ENCODE results near the gene TMCO4. TPM values are rescaled to one million over a fixed set of nuclear protein-coding genes. Genes with fewer than 3 reads are reported as not detected.

Gene TMCO4
- total and polyA plus RNA-seq, 10 of the 15 experiments (the other 5 are each of a cell fraction or from before 2014, with no cell fraction given): 2.4 to 20.8 (median 13.0) TPM

GRCh38 chr1:19799230-19800075 lies at the start of gene TMCO4 (continued):
- TF ChIP-seq MLLT1 (IDR thresholded peaks at IDR 0.05) (no peak), TARDBP (IDR thresholded peaks at IDR 0.05; ENCODE audit: borderline replicate concordance) (no peak), POLR2AphosphoS5 (IDR thresholded peaks at IDR 0.05; ENCODE audit: low read length) (no peak; the same call in none of the 2 replicates), ZNF687 (IDR thresholded peaks at IDR 0.05) (peak; percentile 72; the same call in 1 of the 2 replicates), NRF1 (conservative IDR thresholded peaks at IDR 0.05; ENCODE audit: low read depth, low read length) (no peak), E2F8 (IDR thresholded peaks at IDR 0.05; ENCODE audit: low read depth, partially characterized antibody) (no peak), TBL1XR1 (IDR thresholded peaks at IDR 0.05; ENCODE audit: low read depth, low read length) (no peak), CHD4 (IDR thresholded peaks at IDR 0.05) (no peak), TCF12 (IDR thresholded peaks at IDR 0.05; ENCODE audit: low read depth, low read length) (no peak), USF1 (IDR thresholded peaks at IDR 0.05; ENCODE audit: borderline replicate concordance, extremely low read length, insufficient read depth, low read depth, low read length) (peak; percentile 57), RFX5 (IDR thresholded peaks at IDR 0.05; ENCODE audit: low read depth, low read length) (no peak), USF2 (IDR thresholded peaks at IDR 0.05; ENCODE audit: borderline replicate concordance, low read depth, low read length) (peak; percentile 11; the same call in 1 of the 2 replicates), ZBTB4 (CRISPR knock-in tag; IDR thresholded peaks at IDR 0.05) (no peak), HDAC2 (IDR thresholded peaks at IDR 0.05) (no peak), JUND (IDR thresholded peaks at IDR 0.05; ENCODE audit: low read depth, low read length) (no peak)
